GM19043 (cell line): ENCODE measurements around the gene ABHD1.

ENCODE experiments used
- ATAC-seq: cut with Tn5 transposase; IDR thresholded peaks from one replicate; pipeline ENCODE4 v1.9.1; 2021; ENCODE audit warnings: low read depth; ENCODE audit not compliant: unreplicated experiment

ABHD1 gene

GRCh38 chr2:27086724-27087593 lies 36.7 kb upstream of the ABHD1 start, which contains the start of gene KHK:
KHK (plus strand) TSS chr2:27086772; CDS start chr2:27087260, 488 bp downstream.
- ATAC-seq: no peak

- no peak for ATAC-seq
Measured at GRCh38 chr2:27087823-27088410, 35.7 kb upstream of the ABHD1 start.

- no peak for ATAC-seq
Measured at GRCh38 chr2:27088634-27089033, 35.0 kb upstream of the ABHD1 start.

- no peak for ATAC-seq
Measured at GRCh38 chr2:27089111-27089954, 34.3 kb upstream of the ABHD1 start.

- ATAC-seq: no peak
Measured at GRCh38 chr2:27091746-27092695, 31.6 kb upstream of the ABHD1 start.

- no peak for ATAC-seq
Measured at GRCh38 chr2:27092696-27093429, 30.8 kb upstream of the ABHD1 start.

GRCh38 chr2:27093430-27094352 lies 29.9 kb upstream of the ABHD1 start:
- no peak for ATAC-seq

GRCh38 chr2:27094353-27094984 lies 29.1 kb upstream of the ABHD1 start:
- ATAC-seq: no peak

GRCh38 chr2:27095427-27095744 lies 28.2 kb upstream of the ABHD1 start:
- no peak for ATAC-seq

GRCh38 chr2:27095745-27096651 lies 27.6 kb upstream of the ABHD1 start:
- no peak for ATAC-seq

- ATAC-seq: no peak
Measured at GRCh38 chr2:27096748-27097297, 26.8 kb upstream of the ABHD1 start.

GRCh38 chr2:27097341-27097740 lies 26.3 kb upstream of the ABHD1 start:
- no peak for ATAC-seq

- ATAC-seq: no peak
Measured at GRCh38 chr2:27099334-27099955, 24.2 kb upstream of the ABHD1 start.

- ATAC-seq: no peak
Measured at GRCh38 chr2:27100036-27100435, 23.6 kb upstream of the ABHD1 start.

- ATAC-seq: no peak
Measured at GRCh38 chr2:27102329-27102728, 21.3 kb upstream of the ABHD1 start.

- no peak for ATAC-seq
Measured at GRCh38 chr2:27105981-27106380, 17.6 kb upstream of the ABHD1 start.
